ENCODE measurements around the gene HMG20B. TPM values are rescaled to one million over a fixed set of nuclear protein-coding genes. Genes with fewer than 3 reads are reported as not detected.
A peak's percentile ranks its signal among the peaks of the same experiment; 100 is the strongest.
"Not testable (repeated sequence)": the region's sequence is repeated elsewhere in the genome, so short reads cannot be mapped to it uniquely, and the experiment has no call there.

Gene HMG20B
- total and polyA plus RNA-seq, 3 experiments from 2014 or later, result 44.0 to 54.2 (median 50.6) TPM

DNA sequence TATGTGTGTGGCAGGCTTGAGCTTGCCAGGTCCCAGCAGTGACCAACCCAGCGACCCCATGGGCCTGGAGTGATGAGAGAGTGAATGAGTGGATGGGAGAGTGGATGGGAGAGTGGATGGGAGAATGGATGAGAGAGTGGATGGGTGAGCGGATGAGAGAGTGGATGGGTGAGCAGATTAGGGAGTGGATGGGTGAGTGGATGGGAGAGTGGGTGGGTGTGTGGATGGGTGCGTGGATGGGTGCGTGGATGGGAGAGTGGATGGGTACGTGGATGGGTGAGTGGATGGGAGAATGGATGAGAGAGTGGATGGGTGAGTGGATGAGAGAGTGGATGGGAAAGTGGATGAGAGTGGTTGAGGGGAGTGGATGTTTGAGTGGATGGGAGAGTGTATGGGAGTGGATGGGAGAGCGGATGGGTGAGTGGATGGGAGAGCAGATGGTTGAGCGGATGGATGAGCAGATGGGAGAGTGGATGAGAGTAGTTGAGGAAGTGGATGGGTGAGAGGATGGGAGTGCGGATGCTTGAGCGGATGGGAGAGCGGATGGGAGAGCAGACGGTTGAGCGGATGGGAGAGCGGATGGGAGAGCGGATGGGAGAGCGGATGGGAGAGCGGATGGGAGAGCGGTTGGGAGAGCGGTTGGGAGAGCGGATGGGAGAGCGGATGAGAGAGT is 44.1 kb upstream of the HMG20B start:
- Histone ChIP-seq H3K27ac (ENCODE audit: low read depth, low read length) (no peak overlapping the region), H3K36me3 (ENCODE audit: insufficient read depth, low read length) (no peaks in the 10 kb centered on the region), H3K4me1 (ENCODE audit: insufficient read depth, low read length) (no peaks in the 10 kb centered on the region), H3K4me3 (ENCODE audit: low read length) (no peak overlapping the region), H3K9me3 (ENCODE audit: low read length) (no peaks in the 10 kb centered on the region), H3K27me3 (ENCODE audit: insufficient read depth, low read length, poor library complexity, severe bottlenecking) (no peaks in the 10 kb centered on the region)
- H3K4me1 Mint-ChIP-seq, result no peaks in the 10 kb centered on the region
- H3K27me3 Mint-ChIP-seq, result no peaks in the 10 kb centered on the region
- ChIA-PET POLR2A (no interaction called here), CTCF (no interaction called here)
- no peak for DNase-seq
- peaks cover 0 to 39% (median 0%) of the 10 kb centered on the region in 3 donors for H3K36me3 Mint-ChIP-seq
- H3K27ac Mint-ChIP-seq, result no peak overlapping the region
- no peaks in the 10 kb centered on the region for H3K9me3 Mint-ChIP-seq
- no peak overlapping the region for H3K4me3 Mint-ChIP-seq

DNA sequence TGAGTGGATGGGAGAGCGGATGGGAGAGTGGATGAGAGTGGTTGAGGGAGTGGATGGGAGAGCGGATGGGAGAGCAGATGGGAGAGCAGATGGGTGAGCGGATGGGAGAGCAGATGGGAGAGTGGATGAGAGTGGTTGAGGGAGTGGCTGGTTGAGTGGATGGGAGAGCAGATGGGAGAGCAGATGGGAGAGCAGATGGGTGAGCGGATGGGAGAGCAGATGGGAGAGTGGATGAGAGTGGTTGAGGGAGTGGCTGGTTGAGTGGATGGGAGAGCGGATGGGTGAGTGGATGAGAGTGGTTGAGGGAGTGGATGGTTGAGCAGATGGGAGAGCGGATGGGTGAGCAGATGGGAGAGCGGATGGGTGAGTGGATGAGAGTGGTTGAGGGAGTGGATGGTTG is 43.4 kb upstream of the HMG20B start:
- H3K27me3 ChIP-seq (ENCODE audit: insufficient read depth, low read length, poor library complexity, severe bottlenecking); H3K4me3 ChIP-seq (ENCODE audit: low read length); H3K9me3 ChIP-seq (ENCODE audit: low read length); H3K27me3 Mint-ChIP-seq; H3K36me3 ChIP-seq (ENCODE audit: insufficient read depth, low read length); H3K4me3 Mint-ChIP-seq; POLR2A ChIA-PET; CTCF ChIA-PET; H3K27ac Mint-ChIP-seq; DNase-seq; H3K27ac ChIP-seq (ENCODE audit: low read depth, low read length); H3K4me1 ChIP-seq (ENCODE audit: insufficient read depth, low read length); H3K9me3 Mint-ChIP-seq; H3K4me1 Mint-ChIP-seq: not testable (repeated sequence)
- peaks cover 0 to 38% (median 0%) of the 10 kb centered on the region in 3 donors for H3K36me3 Mint-ChIP-seq

DNA sequence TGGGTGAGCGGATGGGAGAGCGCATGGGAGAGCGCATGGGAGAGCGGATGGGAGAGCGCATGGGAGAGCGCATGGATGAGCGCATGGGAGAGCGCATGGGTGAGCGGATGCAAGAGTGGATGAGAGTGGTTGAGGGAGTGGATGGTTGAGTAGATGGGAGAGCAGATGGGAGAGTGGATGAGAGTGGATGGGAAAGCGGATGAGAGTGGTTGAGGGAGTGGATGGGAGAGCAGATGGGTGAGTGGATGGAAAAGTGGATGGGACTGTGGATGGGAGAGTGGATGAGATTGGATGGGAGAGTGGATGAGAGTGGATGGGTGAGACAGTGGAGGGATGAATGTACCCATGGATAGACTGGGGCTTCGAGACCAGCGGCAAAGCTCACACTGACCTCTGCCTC is 42.4 kb upstream of the HMG20B start:
- Mint-ChIP-seq H3K4me1 (no peaks in the 10 kb centered on the region), H3K36me3 (peaks cover 0 to 43% (median 0%) of the 10 kb centered on the region in 3 donors), H3K4me3 (no peak overlapping the region), H3K27me3 (no peaks in the 10 kb centered on the region), H3K27ac (no peak overlapping the region), H3K9me3 (no peaks in the 10 kb centered on the region)
- Histone ChIP-seq H3K4me3 (ENCODE audit: low read length) (no peak overlapping the region), H3K4me1 (ENCODE audit: insufficient read depth, low read length) (no peaks in the 10 kb centered on the region), H3K27me3 (ENCODE audit: insufficient read depth, low read length, poor library complexity, severe bottlenecking) (no peaks in the 10 kb centered on the region), H3K27ac (ENCODE audit: low read depth, low read length) (no peak overlapping the region), H3K36me3 (ENCODE audit: insufficient read depth, low read length) (no peaks in the 10 kb centered on the region), H3K9me3 (ENCODE audit: low read length) (no peaks in the 10 kb centered on the region)
- ChIA-PET CTCF (no interaction called here), POLR2A (no interaction called here)
- no peak for DNase-seq

DNA sequence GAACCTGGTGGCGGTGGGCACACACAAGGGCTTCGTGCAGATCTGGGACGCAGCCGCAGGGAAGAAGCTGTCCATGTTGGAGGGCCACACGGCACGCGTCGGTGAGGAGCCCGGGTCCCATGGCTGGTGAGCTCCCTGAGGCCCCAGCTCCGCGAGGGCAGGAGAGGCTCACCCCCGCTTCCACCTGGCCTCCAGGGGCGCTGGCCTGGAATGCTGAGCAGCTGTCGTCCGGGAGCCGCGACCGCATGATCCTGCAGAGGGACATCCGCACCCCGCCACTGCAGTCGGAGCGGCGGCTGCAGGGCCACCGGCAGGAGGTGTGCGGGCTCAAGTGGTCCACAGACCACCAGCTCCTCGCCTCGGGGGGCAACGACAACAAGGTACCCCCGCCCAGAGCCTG is 41.0 kb upstream of the HMG20B start:
- CTCF ChIA-PET, result interaction anchor here (0.9 to 1.1 kb wide), 2 partner anchors 13 to 36 kb away, joined by 3 read pairs; no protein-coding TSS in a partner anchor
- no peaks in the 10 kb centered on the region for H3K4me1 Mint-ChIP-seq
- peaks cover 0 to 46% (median 0%) of the 10 kb centered on the region in 3 donors for H3K36me3 Mint-ChIP-seq
- Histone ChIP-seq H3K27ac (ENCODE audit: low read depth, low read length) (no peak overlapping the region), H3K4me1 (ENCODE audit: insufficient read depth, low read length) (no peaks in the 10 kb centered on the region), H3K4me3 (ENCODE audit: low read length) (no peak overlapping the region), H3K36me3 (ENCODE audit: insufficient read depth, low read length) (no peaks in the 10 kb centered on the region), H3K9me3 (ENCODE audit: low read length) (no peaks in the 10 kb centered on the region), H3K27me3 (ENCODE audit: insufficient read depth, low read length, poor library complexity, severe bottlenecking) (no peaks in the 10 kb centered on the region)
- DNase-seq, result no peak
- no peak overlapping the region for H3K4me3 Mint-ChIP-seq
- H3K9me3 Mint-ChIP-seq, result no peaks in the 10 kb centered on the region
- H3K27ac Mint-ChIP-seq, result no peak overlapping the region
- no peaks in the 10 kb centered on the region for H3K27me3 Mint-ChIP-seq
- POLR2A ChIA-PET, result no interaction called here

DNA sequence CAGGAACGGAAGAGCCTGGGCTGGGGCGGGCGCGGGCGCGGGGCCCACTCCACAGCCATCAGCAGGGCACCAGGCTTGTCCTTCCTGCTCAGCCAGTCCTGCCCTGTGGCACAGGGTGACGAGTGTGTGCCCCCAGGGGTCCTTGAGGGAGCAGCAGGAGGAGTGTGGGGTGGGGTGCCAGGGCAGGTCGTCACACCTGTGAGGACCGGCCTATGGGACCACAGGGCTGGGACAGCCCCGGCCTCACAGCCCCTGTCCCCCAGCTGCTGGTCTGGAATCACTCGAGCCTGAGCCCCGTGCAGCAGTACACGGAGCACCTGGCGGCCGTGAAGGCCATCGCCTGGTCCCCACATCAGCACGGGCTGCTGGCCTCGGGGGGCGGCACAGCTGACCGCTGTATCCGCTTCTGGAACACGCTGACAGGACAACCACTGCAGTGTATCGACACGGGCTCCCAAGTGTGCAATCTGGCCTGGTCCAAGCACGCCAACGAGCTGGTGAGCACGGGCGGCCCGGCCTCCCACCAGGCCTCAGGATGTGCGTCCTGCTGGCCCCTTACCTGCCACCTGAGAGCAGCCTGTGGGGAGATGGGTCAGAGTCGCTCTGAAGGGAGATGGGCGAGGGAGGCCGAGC is 40.5 kb upstream of the HMG20B start:
- no peak overlapping the region for H3K27ac Mint-ChIP-seq
- POLR2A ChIA-PET, result no interaction called here

DNA sequence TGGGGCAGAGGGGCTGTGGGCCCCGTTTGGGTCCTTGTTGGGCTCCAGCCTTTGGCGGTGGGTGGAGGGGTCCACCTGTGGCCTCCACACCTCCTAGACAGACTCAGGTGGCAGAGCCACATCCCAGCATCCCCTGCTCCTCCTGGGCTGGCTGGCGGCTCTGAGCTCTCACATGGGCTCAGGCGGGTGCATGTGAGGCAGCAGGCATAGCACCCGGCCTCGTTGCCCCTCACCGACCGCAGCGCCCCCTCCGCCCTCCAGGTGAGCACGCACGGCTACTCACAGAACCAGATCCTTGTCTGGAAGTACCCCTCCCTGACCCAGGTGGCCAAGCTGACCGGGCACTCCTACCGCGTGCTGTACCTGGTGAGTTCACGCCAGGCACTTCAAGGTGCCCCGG is 39.7 kb upstream of the HMG20B start:
- H3K27ac ChIP-seq (ENCODE audit: low read depth, low read length), result no peak overlapping the region
- H3K27ac Mint-ChIP-seq, result peak overlapping the region in 1 of 8 donors; percentile 54
- no peak for DNase-seq
- no peaks in the 10 kb centered on the region for H3K27me3 ChIP-seq (ENCODE audit: insufficient read depth, low read length, poor library complexity, severe bottlenecking)
- H3K4me3 ChIP-seq (ENCODE audit: low read length), result no peak overlapping the region
- ChIA-PET POLR2A (interaction anchor here (0.5 to 0.6 kb wide), 2 partner anchors 21 to 53 kb away, joined by 3 to 4 read pairs; no protein-coding TSS in a partner anchor), CTCF (interaction anchor here (1.4 kb wide), 1 partner anchor 12 kb away, joined by 4 read pairs; no protein-coding TSS in a partner anchor)
- no peaks in the 10 kb centered on the region for H3K36me3 ChIP-seq (ENCODE audit: insufficient read depth, low read length)
- no peaks in the 10 kb centered on the region for H3K4me1 Mint-ChIP-seq
- H3K27me3 Mint-ChIP-seq, result no peaks in the 10 kb centered on the region
- peaks cover 0 to 40% (median 0%) of the 10 kb centered on the region in 3 donors for H3K36me3 Mint-ChIP-seq
- H3K4me1 ChIP-seq (ENCODE audit: insufficient read depth, low read length), result no peaks in the 10 kb centered on the region
- no peaks in the 10 kb centered on the region for H3K9me3 ChIP-seq (ENCODE audit: low read length)
- H3K4me3 Mint-ChIP-seq, result no peak overlapping the region
- no peaks in the 10 kb centered on the region for H3K9me3 Mint-ChIP-seq

More for the DNA sequence above, 40.5 kb upstream of the HMG20B start:
- no peak overlapping the region for H3K4me3 Mint-ChIP-seq
- H3K36me3 ChIP-seq (ENCODE audit: insufficient read depth, low read length), result no peaks in the 10 kb centered on the region
- H3K9me3 ChIP-seq (ENCODE audit: low read length), result no peaks in the 10 kb centered on the region
- no peaks in the 10 kb centered on the region for H3K4me1 Mint-ChIP-seq
- no peak overlapping the region for H3K27ac ChIP-seq (ENCODE audit: low read depth, low read length)
- H3K4me3 ChIP-seq (ENCODE audit: low read length), result no peak overlapping the region
- peaks cover 0 to 41% (median 0%) of the 10 kb centered on the region in 3 donors for H3K36me3 Mint-ChIP-seq
- H3K27me3 ChIP-seq (ENCODE audit: insufficient read depth, low read length, poor library complexity, severe bottlenecking), result no peaks in the 10 kb centered on the region
- DNase-seq, result no peak
- no peaks in the 10 kb centered on the region for H3K9me3 Mint-ChIP-seq
- H3K4me1 ChIP-seq (ENCODE audit: insufficient read depth, low read length), result no peaks in the 10 kb centered on the region
- no peaks in the 10 kb centered on the region for H3K27me3 Mint-ChIP-seq
- CTCF ChIA-PET, result interaction anchor here (0.9 to 1.1 kb wide), 2 partner anchors 13 to 35 kb away, joined by 3 read pairs; no protein-coding TSS in a partner anchor

DNA sequence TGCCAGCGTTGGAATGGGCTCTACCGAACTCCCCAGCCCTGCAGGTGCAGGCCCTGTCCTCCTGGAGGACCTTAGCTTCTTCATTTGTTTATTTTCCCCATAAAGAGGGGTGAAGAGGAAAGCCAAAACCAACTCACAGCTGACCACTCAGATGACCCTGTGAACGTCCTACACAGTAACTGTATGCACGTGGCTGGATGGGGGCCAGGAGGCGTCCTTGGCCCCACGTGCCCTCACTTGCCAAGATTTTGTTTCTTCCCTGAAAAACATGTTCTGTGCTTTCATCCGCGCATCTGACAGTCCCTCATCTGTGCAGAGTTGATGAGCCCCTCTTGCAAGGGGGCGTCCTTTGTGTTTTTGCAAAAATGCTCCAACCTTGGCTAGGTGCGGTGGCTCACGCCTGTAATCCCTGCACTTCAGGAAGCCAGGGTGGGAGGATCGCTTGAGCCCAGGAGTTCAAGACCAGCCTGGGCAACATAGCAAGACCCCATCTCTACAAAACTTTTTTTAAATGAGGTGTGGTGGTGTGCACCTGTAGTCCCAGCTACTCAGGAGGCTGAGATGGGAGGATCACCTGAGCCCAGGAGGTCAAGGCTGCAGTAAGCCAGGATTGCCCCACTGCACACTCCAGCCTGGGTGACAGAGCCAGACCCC is 39.1 kb upstream of the HMG20B start:
- ChIA-PET CTCF (interaction anchor here (1.4 kb wide), 1 partner anchor 12 kb away, joined by 4 read pairs; no protein-coding TSS in a partner anchor), POLR2A (no interaction called here)
- peaks cover 0 to 1% (median 0%) of the 10 kb centered on the region in 3 donors for H3K4me1 Mint-ChIP-seq
- peaks cover 0 to 45% (median 0%) of the 10 kb centered on the region in 3 donors for H3K36me3 Mint-ChIP-seq
- H3K9me3 Mint-ChIP-seq, result no peaks in the 10 kb centered on the region
- Histone ChIP-seq H3K9me3 (ENCODE audit: low read length) (no peaks in the 10 kb centered on the region), H3K4me1 (ENCODE audit: insufficient read depth, low read length) (no peaks in the 10 kb centered on the region), H3K36me3 (ENCODE audit: insufficient read depth, low read length) (no peaks in the 10 kb centered on the region), H3K27me3 (ENCODE audit: insufficient read depth, low read length, poor library complexity, severe bottlenecking) (no peaks in the 10 kb centered on the region), H3K4me3 (ENCODE audit: low read length) (no peak overlapping the region), H3K27ac (ENCODE audit: low read depth, low read length) (no peak overlapping the region)
- H3K27me3 Mint-ChIP-seq, result no peaks in the 10 kb centered on the region
- H3K27ac Mint-ChIP-seq, result peak overlapping the region in 1 of 8 donors; percentile 54
- DNase-seq, result no peak
- H3K4me3 Mint-ChIP-seq, result no peak overlapping the region
